ENCODE measurements around the gene BEST2. TPM values are rescaled to one million over a fixed set of nuclear protein-coding genes. Genes with fewer than 3 reads are reported as not detected.

Gene BEST2
- polyA plus RNA-seq, 1 donor from 2014 or later, result not detected

- Histone ChIP-seq H3K9me3 (ENCODE audit: low read length) (no peaks in the 10 kb centered on the region), H3F3A (ENCODE audit: insufficient read depth, low read length, poor library complexity, severe bottlenecking) (no peaks in the 10 kb centered on the region), H3K27ac (ENCODE audit: low read length) (no peak overlapping the region), H3K9ac (ENCODE audit: low read length) (no peak overlapping the region), H2AFZ (ENCODE audit: low read depth, low read length) (no peak overlapping the region), H3K36me3 (ENCODE audit: insufficient read depth, low read length) (no peaks in the 10 kb centered on the region), H3K4me3 (ENCODE audit: low read length) (no peak overlapping the region), H3K27me3 (ENCODE audit: insufficient read depth, low read depth, low read length) (no peaks in the 10 kb centered on the region), H3K79me2 (replicated peaks; ENCODE audit: insufficient read depth, low read length) (no peaks in the 10 kb centered on the region), H4K20me1 (ENCODE audit: insufficient read depth) (no peaks in the 10 kb centered on the region), H3K9me2 (ENCODE audit: insufficient read depth, low read length) (no peaks in the 10 kb centered on the region), H3K4me2 (ENCODE audit: low read length) (no peak overlapping the region)
- TF ChIP-seq POLR2AphosphoS5 (IDR thresholded peaks at IDR 0.05) (no peak), EZH2 (IDR thresholded peaks at IDR 0.05; ENCODE audit: borderline replicate concordance, insufficient read depth, low read length, poor library complexity, severe bottlenecking) (no peak), SMC3 (conservative IDR thresholded peaks at IDR 0.05; ENCODE audit: poor library complexity) (no peak), RAD21 (conservative IDR thresholded peaks at IDR 0.05) (no peak), CTCF (IDR thresholded peaks at IDR 0.05; ENCODE audit: poor library complexity, severe bottlenecking) (no peak), TAF1 (IDR thresholded peaks at IDR 0.05; ENCODE audit: low read depth) (no peak), MXI1 (conservative IDR thresholded peaks at IDR 0.05; ENCODE audit: poor library complexity, severe bottlenecking) (no peak), EP300 (conservative IDR thresholded peaks at IDR 0.05; ENCODE audit: poor library complexity, severe bottlenecking) (no peak)
- TF ChIP-seq, protein P1, sequence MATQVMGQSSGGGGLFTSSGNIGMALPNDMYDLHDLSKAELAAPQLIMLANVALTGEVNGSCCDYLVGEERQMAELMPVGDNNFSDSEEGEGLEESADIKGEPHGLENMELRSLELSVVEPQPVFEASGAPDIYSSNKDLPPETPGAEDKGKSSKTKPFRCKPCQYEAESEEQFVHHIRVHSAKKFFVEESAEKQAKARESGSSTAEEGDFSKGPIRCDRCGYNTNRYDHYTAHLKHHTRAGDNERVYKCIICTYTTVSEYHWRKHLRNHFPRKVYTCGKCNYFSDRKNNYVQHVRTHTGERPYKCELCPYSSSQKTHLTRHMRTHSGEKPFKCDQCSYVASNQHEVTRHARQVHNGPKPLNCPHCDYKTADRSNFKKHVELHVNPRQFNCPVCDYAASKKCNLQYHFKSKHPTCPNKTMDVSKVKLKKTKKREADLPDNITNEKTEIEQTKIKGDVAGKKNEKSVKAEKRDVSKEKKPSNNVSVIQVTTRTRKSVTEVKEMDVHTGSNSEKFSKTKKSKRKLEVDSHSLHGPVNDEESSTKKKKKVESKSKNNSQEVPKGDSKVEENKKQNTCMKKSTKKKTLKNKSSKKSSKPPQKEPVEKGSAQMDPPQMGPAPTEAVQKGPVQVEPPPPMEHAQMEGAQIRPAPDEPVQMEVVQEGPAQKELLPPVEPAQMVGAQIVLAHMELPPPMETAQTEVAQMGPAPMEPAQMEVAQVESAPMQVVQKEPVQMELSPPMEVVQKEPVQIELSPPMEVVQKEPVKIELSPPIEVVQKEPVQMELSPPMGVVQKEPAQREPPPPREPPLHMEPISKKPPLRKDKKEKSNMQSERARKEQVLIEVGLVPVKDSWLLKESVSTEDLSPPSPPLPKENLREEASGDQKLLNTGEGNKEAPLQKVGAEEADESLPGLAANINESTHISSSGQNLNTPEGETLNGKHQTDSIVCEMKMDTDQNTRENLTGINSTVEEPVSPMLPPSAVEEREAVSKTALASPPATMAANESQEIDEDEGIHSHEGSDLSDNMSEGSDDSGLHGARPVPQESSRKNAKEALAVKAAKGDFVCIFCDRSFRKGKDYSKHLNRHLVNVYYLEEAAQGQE (IDR thresholded peaks at IDR 0.05; ENCODE audit: borderline replicate concordance), result no peak
Measured at GRCh38 chr19:12764698-12765097, 13.1 kb downstream of the BEST2 start.

DNA sequence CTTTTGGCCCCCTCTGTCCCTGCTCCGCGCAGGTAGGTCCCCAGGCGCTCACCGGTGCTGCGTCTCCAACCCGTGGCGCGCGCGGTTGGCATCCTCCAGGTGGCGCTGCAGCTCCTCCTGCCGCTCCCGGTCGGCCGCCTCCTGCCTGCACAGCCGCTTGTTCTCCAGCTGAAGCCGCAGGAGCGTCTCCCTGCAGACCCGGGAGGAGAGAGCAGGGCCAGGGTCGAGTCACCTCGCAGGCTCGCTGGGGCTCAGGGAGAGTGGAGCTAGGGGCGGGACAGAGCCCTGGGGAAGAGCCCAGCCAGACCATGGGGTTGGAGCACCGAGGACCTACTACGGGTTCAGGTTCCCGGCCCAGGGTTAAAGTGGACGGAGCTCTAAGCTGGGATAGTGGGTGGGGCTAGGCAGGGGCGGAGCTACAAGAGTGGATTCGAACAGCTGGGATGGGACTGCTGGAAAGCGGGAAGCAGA, 14.5 kb downstream of the BEST2 start:
- TF ChIP-seq SMC3 (conservative IDR thresholded peaks at IDR 0.05; ENCODE audit: poor library complexity) (no peak), EP300 (conservative IDR thresholded peaks at IDR 0.05; ENCODE audit: poor library complexity, severe bottlenecking) (no peak), TAF1 (IDR thresholded peaks at IDR 0.05; ENCODE audit: low read depth) (no peak), MXI1 (conservative IDR thresholded peaks at IDR 0.05; ENCODE audit: poor library complexity, severe bottlenecking) (no peak), RAD21 (conservative IDR thresholded peaks at IDR 0.05) (no peak), EZH2 (IDR thresholded peaks at IDR 0.05; ENCODE audit: borderline replicate concordance, insufficient read depth, low read length, poor library complexity, severe bottlenecking) (no peak)
- TF ChIP-seq, protein P1 (IDR thresholded peaks at IDR 0.05; ENCODE audit: borderline replicate concordance), result no peak
- H3K9me2 ChIP-seq (ENCODE audit: insufficient read depth, low read length), result no peaks in the 10 kb centered on the region
- H4K20me1 ChIP-seq (ENCODE audit: insufficient read depth), result no peaks in the 10 kb centered on the region
- no peak overlapping the region for H3K4me2 ChIP-seq (ENCODE audit: low read length)
- H3K36me3 ChIP-seq (ENCODE audit: insufficient read depth, low read length), result no peaks in the 10 kb centered on the region
- no peak overlapping the region for H3K27ac ChIP-seq (ENCODE audit: low read length)
- no peaks in the 10 kb centered on the region for H3K27me3 ChIP-seq (ENCODE audit: insufficient read depth, low read depth, low read length)
- H3K9me3 ChIP-seq (ENCODE audit: low read length), result no peaks in the 10 kb centered on the region
- H3K4me3 ChIP-seq (ENCODE audit: low read length), result no peak overlapping the region
- H3K79me2 ChIP-seq (replicated peaks; ENCODE audit: insufficient read depth, low read length), result no peaks in the 10 kb centered on the region
- H2AFZ ChIP-seq (ENCODE audit: low read depth, low read length), result no peak overlapping the region
- no peak overlapping the region for H3K9ac ChIP-seq (ENCODE audit: low read length)
- H3F3A ChIP-seq (ENCODE audit: insufficient read depth, low read length, poor library complexity, severe bottlenecking), result no peaks in the 10 kb centered on the region

Measured in neural cell (in vitro differentiated cells).